K562 (cell line): ENCODE results near the gene VIM. TPM values are rescaled to one million over a fixed set of nuclear protein-coding genes. Genes with fewer than 3 reads are reported as not detected.

Experiments used
- ARID2 ChIP-seq: fragments of 450-650 bp; IDR thresholded peaks from 2 replicates; pipeline ENCODE4 v1.6.1; 2017; ENCODE audit warnings: antibody characterized with exemption, mild to moderate bottlenecking
- CC2D1A ChIP-seq: fragments of 450-650 bp; IDR thresholded peaks from 2 replicates; pipeline ENCODE4 v1.6.1; 2017; ENCODE audit warnings: mild to moderate bottlenecking
- DEAF1 ChIP-seq: fragments of 450-650 bp; formaldehyde crosslinking; IDR thresholded peaks from 2 replicates; pipeline ENCODE4 v1.4.0; 2020; ENCODE audit warnings: mild to moderate bottlenecking, moderate library complexity
- KDM1A ChIP-seq, 2 experiments: fragments of 450-650 bp; IDR thresholded peaks; 2 replicates each; pipeline ENCODE4 v1.6.1; 2016; ENCODE audit warnings: mild to moderate bottlenecking in 2 of 2
- POLR3A ChIP-seq: IDR thresholded peaks from 2 replicates; pipeline ENCODE4 v1.6.1; 2011; ENCODE audit warnings: borderline replicate concordance, mild to moderate bottlenecking, moderate library complexity; ENCODE audit not compliant: insufficient read length, insufficient read depth; ENCODE audit errors: extremely low read depth
- RAD21 ChIP-seq, 2 experiments: fragments of 250-450 bp in 1 of 2; fragments of 450-650 bp in 1 of 2; sonication (Bioruptor Pico) in 1 of 2; formaldehyde crosslinking in 1 of 2; IDR thresholded peaks in 1 of 2; conservative IDR thresholded peaks in 1 of 2; 2 replicates each; pipeline versions ENCODE4 v1.4.0 to v1.8.0; 2020 to 2022; ENCODE audit warnings: mild to moderate bottlenecking in 2 of 2, moderate library complexity in 1 of 2
- REST ChIP-seq, 2 experiments: fragments of 450-650 bp; formaldehyde crosslinking in 1 of 2; IDR thresholded peaks; 2 replicates each; pipeline versions ENCODE4 v1.4.0 to v1.6.1; 2014 to 2020; ENCODE audit warnings: mild to moderate bottlenecking in 2 of 2, borderline replicate concordance in 1 of 2, low read depth in 1 of 2
- SMC3 ChIP-seq: conservative IDR thresholded peaks from 2 replicates; pipeline ENCODE4 v1.6.1; 2011; ENCODE audit warnings: low read depth, low read length, improper control_type of control experiment; ENCODE audit not compliant: insufficient read depth
- STAG1 ChIP-seq: sonication (generic); formaldehyde crosslinking; IDR thresholded peaks from 2 replicates; pipeline ENCODE4 v1.5.0; 2020; ENCODE audit warnings: missing genetic modification reagents, borderline replicate concordance
- TSHZ1 ChIP-seq: fragments of 250-450 bp; sonication (Bioruptor Pico); IDR thresholded peaks from 2 replicates; pipeline ENCODE4 v1.4.0; 2020; ENCODE audit warnings: mild to moderate bottlenecking, moderate library complexity
- polyA plus RNA-seq, 8 experiments: library from polyadenylated mRNA; depleted of rRNA in 4 of 8; stranded (reverse) in 5 of 8; unstranded in 3 of 8; fragments of >200 nt; fragmentation: Nextera tagmentation in 2 of 8; fragmentation: Illumina TruSeq in 1 of 8; extraction: Ambion mirVana in 2 of 8; extraction: Trizol in 1 of 8; gene quantifications; 2 replicates each; pipeline versions ENCODE4 v1.2.1 to v1.2.3, GENCODE V29; 2011 to 2014; ENCODE audit warnings: inconsistent platforms in 1 of 8, missing spikeins in 1 of 8
- total RNA-seq, 7 experiments: library from RNA; depleted of rRNA in 6 of 7; stranded (reverse); fragments of >200 nt in 6 of 7; fragmentation: Illumina TruSeq in 2 of 7; extraction: Trizol in 2 of 7; gene quantifications; 2 replicates each; pipeline versions ENCODE4 v1.2.1 to v1.2.3, GENCODE V29; 2011 to 2021; ENCODE audit warnings: low replicate concordance in 1 of 7

VIM gene
- total and polyA plus RNA-seq, 9 of the 15 experiments (the other 6 are each of a cell fraction or from before 2014, with no cell fraction given) = 86.0 to 621 (median 383) TPM

- TF ChIP-seq REST (IDR thresholded peaks at IDR 0.05; ENCODE audit: borderline replicate concordance) = peak; percentile 92
- no peak for TF ChIP-seq REST (CRISPR knock-in tag; IDR thresholded peaks at IDR 0.05; ENCODE audit: low read depth)
- no peak for TF ChIP-seq KDM1A (IDR thresholded peaks at IDR 0.05)
- TF ChIP-seq ARID2 = peak; percentile 76
- TF ChIP-seq POLR3A = no peak
- TF ChIP-seq STAG1 (CRISPR knock-in tag) = peak; percentile 72; the same call in 1 of the 2 replicates
- peak; percentile 95 to 98 for TF ChIP-seq RAD21 (CRISPR knock-in tag; conservative IDR thresholded peaks at IDR 0.05 in 1 of 2, IDR thresholded peaks at IDR 0.05 in 1 of 2)
- peak; percentile 62; the same call in 1 of the 2 replicates for TF ChIP-seq CC2D1A
- peak; percentile 87 for TF ChIP-seq SMC3
- TF ChIP-seq TSHZ1 = no peak
- TF ChIP-seq DEAF1 (CRISPR knock-in tag) = peak; percentile 87
Observed at GRCh38 chr10:17257466-17258321, 29.7 kb downstream of the VIM start (continued).
